Pancreas (tissue), 10 donors: ENCODE results near the gene GET3. TPM values are rescaled to one million over a fixed set of nuclear protein-coding genes. Genes with fewer than 3 reads are reported as not detected.

Source experiments
- ATAC-seq, 4 donors: fragments of 200-7000 bp; cut with Tn5 transposase; one replicate each; pipeline versions ENCODE4 v1.8.0 to v1.9.1; 2020; ENCODE audit warnings: mild to moderate bottlenecking in 4 of 4, moderate library complexity in 4 of 4
- DNase-seq, 6 donors: peaks; one replicate each; pipeline ENCODE4 v3.0.0-alpha.2; 2020
- FAIRE-seq: peaks from 2 replicates; lab custom pipeline; 2012; peaks lifted over from hg19 to GRCh38; lab: Jason Lieb, UNC
- H3K27ac ChIP-seq, 4 donors: fragments of 200-600 bp; sonication (generic); 1 replicate in 3 of 4; 2 replicates in 1 of 4; pipeline versions ENCODE4 v1.5.0 to v1.8.0; 2020
- H3K27me3 ChIP-seq, 4 donors: fragments of 200-600 bp; one replicate each; pipeline ENCODE4 v1.8.0; 2021
- H3K36me3 ChIP-seq, 3 donors: fragments of 200-600 bp; sonication (generic) in 1 of 3; one replicate each; pipeline versions ENCODE4 v1.5.0 to v1.8.0; 2020 to 2021
- H3K4me1 ChIP-seq, 3 donors: fragments of 200-600 bp; one replicate each; pipeline ENCODE4 v1.8.0; 2021
- H3K4me3 ChIP-seq, 4 donors: fragments of 200-600 bp; sonication (generic) in 2 of 4; one replicate each; pipeline versions ENCODE4 v1.5.0 to v1.8.0; 2020 to 2021
- H3K9me3 ChIP-seq, 4 donors: fragments of 200-600 bp; one replicate each; pipeline ENCODE4 v1.8.0; 2021
- WGBS, 2 donors: extraction: QIAGEN DNeasy Blood & Tissue Kit; methylation state at CpG; one replicate each; pipeline ENCODE4 v1.1.7; 2013; 5-methylcytosine and 5-hydroxymethylcytosine counted together
- intact Hi-C, 3 donors: fragments of 100-400 bp; cut with DNase I; formaldehyde crosslinking; loops; one replicate each; pipeline versions ENCODE4 v1.11.1 to v1.14.2; 2022
- polyA plus RNA-seq, 2 donors: library from polyadenylated mRNA; stranded (reverse); fragments of 200-250 nt; gene quantifications; one replicate each; pipeline ENCODE4 v1.2.3, GENCODE V29; 2013
- total RNA-seq, 6 donors: library from RNA; stranded (reverse); fragmentation: NEBNext Ultra II Directional in 4 of 6; extraction: Animal tissue kit (Norgen Biotek cat#: 25700) in 4 of 6; gene quantifications; one replicate each; pipeline versions ENCODE4 v1.2.1 to v1.2.4, GENCODE V29; 2021 to 2023
- TF ChIP-seq, protein P1 (sequence below), 4 donors: fragments of 200-600 bp; sonication (generic) in 3 of 4; IDR thresholded peaks; one replicate each; pipeline versions ENCODE4 v1.5.0 to v1.8.0; 2021; ENCODE audit warnings: antibody characterized with exemption in 4 of 4
- donor health status: healthy with polysubstance abuse.
- donor health status: DM: no; HTN: no; CAD: no; lungs with moderate emphysema.
- donor health status: DM: no; HTN: no; CAD: no.
- donor health status: control.
- donor health status: control.
- donor health status: Bipolar disorder and iron deficiency.
- donor health status: DM: yes; HTN: yes; CAD: no.
- donor health status: DM: no; HTN: no; CAD: no.
- donor health status: DM: no; HTN: no; CAD: no.
- donor health status: DM: yes; HTN: yes; CAD: no.

The GET3 gene
- total and polyA plus RNA-seq, 8 donors, result 16.6 to 48.2 (median 29.8) TPM

DNA sequence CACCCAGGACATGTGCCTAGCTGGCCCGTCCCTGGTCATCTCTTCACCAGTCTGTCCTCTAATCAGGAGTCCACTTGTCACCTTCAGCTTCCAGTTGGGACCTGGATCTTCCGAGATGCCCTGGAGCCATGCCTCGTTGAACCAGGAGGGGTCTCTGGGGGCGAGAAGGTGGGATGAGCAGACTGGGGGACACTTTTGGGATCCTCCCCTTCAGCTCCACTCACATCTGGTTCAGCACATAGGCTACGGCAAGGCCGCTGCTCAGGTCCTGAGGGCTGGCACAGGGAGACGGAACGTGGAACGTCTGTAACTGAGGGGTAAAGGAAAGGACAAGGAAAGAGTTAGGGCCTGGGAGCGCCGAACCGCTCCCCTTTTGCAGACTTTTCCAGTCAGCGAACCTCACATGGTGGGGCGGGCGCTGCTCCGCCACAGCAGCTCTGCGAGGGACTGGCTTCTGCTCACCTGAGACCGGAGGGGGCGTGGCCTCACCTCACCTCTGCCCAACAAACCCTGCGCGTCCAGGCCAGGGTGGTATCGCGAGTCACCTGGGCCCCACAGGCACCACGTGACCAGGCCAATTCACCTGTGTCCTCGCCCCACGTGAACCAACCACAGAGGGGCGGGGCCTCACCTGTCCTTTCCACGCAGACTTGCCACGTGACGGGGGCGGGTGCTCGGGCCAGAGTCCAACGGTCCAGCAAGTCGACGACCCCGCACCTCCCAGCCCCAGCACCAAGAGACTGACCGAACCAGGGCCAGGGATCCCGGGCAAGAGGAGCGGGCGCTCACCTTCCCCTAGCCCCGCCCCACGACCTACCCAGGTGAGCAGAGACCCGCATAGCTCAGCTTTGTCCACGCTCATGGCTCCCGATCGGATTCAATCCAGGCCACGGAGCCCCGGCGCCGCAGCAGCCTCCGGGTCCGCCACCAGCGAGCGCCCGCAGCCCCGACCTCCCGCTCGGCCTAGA, 37.6 kb downstream of the GET3 start, which contains the start of gene HOOK2:
Gene HOOK2, minus strand, starts transcription at position 965 of the 968 bp plus-strand sequence. Its CDS starts 103 bp downstream, at position 862.
- TF ChIP-seq, protein P1, sequence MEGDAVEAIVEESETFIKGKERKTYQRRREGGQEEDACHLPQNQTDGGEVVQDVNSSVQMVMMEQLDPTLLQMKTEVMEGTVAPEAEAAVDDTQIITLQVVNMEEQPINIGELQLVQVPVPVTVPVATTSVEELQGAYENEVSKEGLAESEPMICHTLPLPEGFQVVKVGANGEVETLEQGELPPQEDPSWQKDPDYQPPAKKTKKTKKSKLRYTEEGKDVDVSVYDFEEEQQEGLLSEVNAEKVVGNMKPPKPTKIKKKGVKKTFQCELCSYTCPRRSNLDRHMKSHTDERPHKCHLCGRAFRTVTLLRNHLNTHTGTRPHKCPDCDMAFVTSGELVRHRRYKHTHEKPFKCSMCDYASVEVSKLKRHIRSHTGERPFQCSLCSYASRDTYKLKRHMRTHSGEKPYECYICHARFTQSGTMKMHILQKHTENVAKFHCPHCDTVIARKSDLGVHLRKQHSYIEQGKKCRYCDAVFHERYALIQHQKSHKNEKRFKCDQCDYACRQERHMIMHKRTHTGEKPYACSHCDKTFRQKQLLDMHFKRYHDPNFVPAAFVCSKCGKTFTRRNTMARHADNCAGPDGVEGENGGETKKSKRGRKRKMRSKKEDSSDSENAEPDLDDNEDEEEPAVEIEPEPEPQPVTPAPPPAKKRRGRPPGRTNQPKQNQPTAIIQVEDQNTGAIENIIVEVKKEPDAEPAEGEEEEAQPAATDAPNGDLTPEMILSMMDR (IDR thresholded peaks at IDR 0.05), result no peak
- no peaks in the 10 kb centered on the region for H3K9me3 ChIP-seq
- intact Hi-C loops, result no loop called here
- DNase-seq (peak; percentile 94 to 100 (median 99)), ATAC-seq (peak; percentile 75 to 83 (median 78)), FAIRE-seq (no peak)
- H3K4me3 ChIP-seq, result peak within 1 kb of the TSS; percentile 46 to 75 (median 60)
- H3K27ac ChIP-seq, result peak within 1 kb of the TSS; percentile 99
- WGBS, 2 donors, result 5 to 9% methylated on average over 33 to 58 of the region's 58 CpGs
- H3K36me3 ChIP-seq, result peaks cover 0 to under 1% (median 0%) of the 10 kb centered on the region in 3 donors
- no peaks in the 10 kb centered on the region for H3K27me3 ChIP-seq
- H3K4me1 ChIP-seq, result peaks cover 5 to 19% (median 10%) of the 10 kb centered on the region in 3 donors

DNA sequence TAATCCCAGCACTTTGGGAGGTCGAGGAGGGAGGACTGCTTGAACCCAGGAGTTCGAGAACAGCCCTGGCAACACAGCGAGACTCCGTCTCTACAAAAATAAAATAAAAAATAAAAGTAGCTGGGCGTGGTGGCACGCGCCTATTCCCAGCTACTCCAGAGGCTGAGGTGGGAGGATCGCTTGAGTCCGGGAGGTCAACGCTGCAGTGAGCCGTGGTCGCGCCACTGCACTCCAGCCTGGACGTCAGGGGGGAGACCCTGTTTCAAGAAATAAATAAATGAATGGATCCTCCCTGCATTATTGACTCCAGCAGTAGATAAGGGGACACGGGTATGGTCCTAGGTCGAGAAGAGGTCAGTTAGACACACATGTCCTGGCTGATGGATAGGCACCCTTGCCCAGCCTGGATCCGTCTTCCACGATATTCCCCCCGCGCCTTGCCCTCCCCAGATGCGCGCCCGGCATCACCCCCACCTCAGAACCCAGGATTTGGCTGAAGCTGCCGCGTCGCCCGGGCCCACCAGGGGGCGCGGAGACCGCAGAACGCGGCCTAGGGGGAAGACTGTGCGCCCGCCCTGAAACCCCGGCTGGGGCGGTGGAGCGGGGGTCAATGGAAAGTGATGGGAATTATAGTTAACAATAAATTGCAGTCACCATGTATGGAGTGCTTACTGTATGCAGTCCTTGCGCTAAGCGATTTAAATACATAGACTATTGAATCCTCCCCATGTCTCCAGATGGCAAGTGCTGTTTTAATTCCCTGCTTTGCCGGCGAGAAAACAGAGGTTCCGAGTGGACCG, 40.1 kb downstream of the GET3 start:
- H3K36me3 ChIP-seq, result no peaks in the 10 kb centered on the region
- H3K4me3 ChIP-seq, result peak overlapping the region; percentile 53 to 84 (median 69)
- FAIRE-seq, result no peak
- intact Hi-C loops, result loop anchor here in 1 of 3 donors (2.0 kb wide), 1 partner anchor 19 kb away; no protein-coding TSS in a partner anchor
- peak; percentile 47 to 71 (median 60) for ATAC-seq
- no peaks in the 10 kb centered on the region for H3K9me3 ChIP-seq
- H3K4me1 ChIP-seq, result peaks cover 5 to 19% (median 10%) of the 10 kb centered on the region in 3 donors
- 10 to 11% methylated on average over 43 of the region's 43 CpGs for WGBS, 2 donors
- DNase-seq, result peak; percentile 73 to 95 (median 85)
- TF ChIP-seq, protein P1 (IDR thresholded peaks at IDR 0.05), result peak; percentile 85 to 94 (median 89)
- no peaks in the 10 kb centered on the region for H3K27me3 ChIP-seq
- H3K27ac ChIP-seq, result peak overlapping the region; percentile 76 to 97 (median 94)

DNA sequence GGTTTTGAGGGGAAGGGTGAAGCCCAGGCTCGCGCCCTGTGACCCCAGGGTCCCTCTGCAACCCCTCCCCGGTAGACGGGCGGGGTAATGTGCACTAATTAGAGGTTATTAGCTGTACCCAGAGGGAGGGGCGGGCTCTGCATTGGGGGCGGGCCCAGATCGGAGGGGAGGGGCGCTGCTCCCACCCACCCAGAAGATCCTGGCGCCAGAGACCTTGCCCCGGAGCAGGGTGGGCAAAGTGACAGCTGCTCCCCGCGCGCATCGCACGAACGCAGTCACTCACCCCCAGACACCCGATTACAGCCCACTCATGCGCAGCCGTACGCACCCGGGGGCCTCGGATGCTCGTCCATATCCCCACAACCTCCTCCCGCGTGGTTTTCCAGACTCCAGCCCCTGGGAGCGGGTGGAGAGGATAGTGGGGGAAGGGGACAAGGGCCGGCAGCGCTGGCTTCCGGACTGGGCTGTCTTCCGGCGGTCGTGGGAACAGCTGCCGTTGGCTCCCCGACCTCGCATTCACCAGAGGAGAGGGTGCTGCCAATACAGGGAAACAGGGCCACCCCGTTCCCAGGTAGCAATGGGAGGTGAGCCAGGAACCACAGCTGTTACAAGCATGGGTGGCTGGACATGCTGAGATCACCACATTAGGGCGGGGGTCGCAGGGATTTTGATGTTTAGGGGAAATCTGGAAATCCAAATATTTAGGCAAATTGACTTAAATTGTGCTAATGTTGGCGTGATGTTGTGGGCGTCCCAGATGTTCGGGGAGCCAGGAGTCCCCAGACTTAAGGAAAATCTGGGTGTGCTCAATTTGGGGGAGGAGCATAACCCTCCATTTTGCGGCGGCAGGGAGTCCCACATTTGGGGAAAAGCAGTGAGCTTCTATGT, 41.0 kb downstream of the GET3 start:
- 1 to 2% methylated on average over 39 to 44 of the region's 44 CpGs for WGBS, 2 donors
- peaks cover 5 to 23% (median 16%) of the 10 kb centered on the region in 3 donors for H3K4me1 ChIP-seq
- no peaks in the 10 kb centered on the region for H3K9me3 ChIP-seq
- no peaks in the 10 kb centered on the region for H3K36me3 ChIP-seq
- H3K27ac ChIP-seq, result peak overlapping the region; percentile 76 to 97 (median 94)
- peak; percentile 47 to 67 (median 55) for ATAC-seq
- peak overlapping the region; percentile 53 to 84 (median 69) for H3K4me3 ChIP-seq
- DNase-seq, result peak; percentile 83 to 95 (median 91)
- TF ChIP-seq, protein P1 (IDR thresholded peaks at IDR 0.05), result no peak
- FAIRE-seq, result no peak
- no peaks in the 10 kb centered on the region for H3K27me3 ChIP-seq
- intact Hi-C loops, result no loop called here

DNA sequence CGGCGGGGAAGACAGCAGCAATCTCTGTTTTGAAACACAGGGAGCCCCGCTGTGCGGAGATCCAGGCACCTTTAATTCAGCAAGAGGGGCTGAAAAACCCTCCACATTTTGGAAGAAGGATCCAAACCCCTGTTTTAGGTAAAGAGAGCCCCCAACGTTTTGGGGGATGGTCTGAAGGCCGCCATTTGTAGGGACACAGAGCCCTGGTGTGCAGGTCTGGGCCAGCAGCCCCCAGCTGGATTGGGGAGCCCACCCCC, 41.5 kb downstream of the GET3 start:
- H3K4me1 ChIP-seq, result peaks cover 5 to 29% (median 21%) of the 10 kb centered on the region in 3 donors
- TF ChIP-seq, protein P1 (IDR thresholded peaks at IDR 0.05), result no peak

More for the DNA sequence above, 41.5 kb downstream of the GET3 start:
- 56 to 59% methylated on average over 6 of the region's 6 CpGs for WGBS, 2 donors
- no peaks in the 10 kb centered on the region for H3K27me3 ChIP-seq
- intact Hi-C loops, result no loop called here
- DNase-seq, result no peak
- H3K4me3 ChIP-seq, result peak overlapping the region in 2 of 4 donors; percentile 63 to 84
- H3K27ac ChIP-seq, result peak overlapping the region; percentile 76 to 97 (median 94)
- no peaks in the 10 kb centered on the region for H3K36me3 ChIP-seq
- no peaks in the 10 kb centered on the region for H3K9me3 ChIP-seq
- no peak for ATAC-seq
- FAIRE-seq, result no peak
